Renal cortex interstitium (tissue), 11 donors: ENCODE results near the gene DGKH. TPM values are rescaled to one million over a fixed set of nuclear protein-coding genes. Genes with fewer than 3 reads are reported as not detected.

Experiments used
- DNase-seq, 11 donors: peaks; one replicate each; pipeline ENCODE4 v3.0.0-alpha.2; 2013; ENCODE audit warnings: low read depth in 9 of 11, low spot score in 4 of 11; ENCODE audit errors: extremely low read depth in 1 of 11
- polyA plus RNA-seq, 3 donors: library from polyadenylated mRNA; unstranded; fragments of 120-200 nt; gene quantifications; one replicate each; pipeline ENCODE4 v1.2.1, GENCODE V29; 2013; ENCODE audit not compliant: insufficient read length in 3 of 3

The DGKH gene
- polyA plus RNA-seq, 3 donors: 7.6 to 9.4 (median 8.5) TPM

GRCh38 chr13:42100960-42101359 lies 52.5 kb downstream of the DGKH start:
- no peak for DNase-seq

DNA sequence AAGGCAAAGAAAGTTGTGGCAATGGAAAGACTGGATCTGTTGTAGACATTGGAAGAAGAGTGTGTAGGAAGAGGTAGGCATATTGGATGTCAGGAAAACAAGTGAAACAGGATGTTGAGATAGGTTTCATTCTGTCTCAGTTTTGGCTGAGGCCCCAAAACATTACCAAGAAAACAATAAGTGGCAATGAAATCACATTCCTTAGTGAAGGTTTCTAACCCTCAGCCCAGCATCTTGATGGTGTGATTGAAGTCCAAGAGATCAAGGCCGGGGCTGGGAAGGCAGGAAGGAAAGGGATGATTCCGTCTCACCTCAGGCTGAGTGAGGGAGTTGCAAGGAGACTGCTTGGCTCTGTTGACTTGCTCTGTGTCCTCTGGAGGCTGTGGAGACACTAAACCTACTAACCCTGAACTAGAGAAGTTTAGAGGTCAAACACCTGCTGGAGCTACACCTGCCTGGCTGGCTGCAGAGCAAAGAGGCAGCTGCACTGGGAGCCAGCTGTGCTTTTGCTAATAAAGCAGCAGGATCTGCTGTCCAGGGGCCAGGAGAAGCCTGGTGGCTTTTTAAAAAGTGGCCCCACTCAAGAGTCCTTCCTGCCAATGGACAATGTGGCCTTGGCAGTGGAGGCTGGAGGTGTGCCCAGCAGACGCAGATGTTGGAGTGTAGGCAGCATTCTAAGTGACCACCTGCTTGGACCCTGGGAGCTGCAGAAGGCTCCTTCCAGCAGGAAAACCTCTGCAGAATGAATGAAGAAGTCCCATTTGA lies 53.6 kb downstream of the DGKH start:
- DNase-seq: no peak

DNA sequence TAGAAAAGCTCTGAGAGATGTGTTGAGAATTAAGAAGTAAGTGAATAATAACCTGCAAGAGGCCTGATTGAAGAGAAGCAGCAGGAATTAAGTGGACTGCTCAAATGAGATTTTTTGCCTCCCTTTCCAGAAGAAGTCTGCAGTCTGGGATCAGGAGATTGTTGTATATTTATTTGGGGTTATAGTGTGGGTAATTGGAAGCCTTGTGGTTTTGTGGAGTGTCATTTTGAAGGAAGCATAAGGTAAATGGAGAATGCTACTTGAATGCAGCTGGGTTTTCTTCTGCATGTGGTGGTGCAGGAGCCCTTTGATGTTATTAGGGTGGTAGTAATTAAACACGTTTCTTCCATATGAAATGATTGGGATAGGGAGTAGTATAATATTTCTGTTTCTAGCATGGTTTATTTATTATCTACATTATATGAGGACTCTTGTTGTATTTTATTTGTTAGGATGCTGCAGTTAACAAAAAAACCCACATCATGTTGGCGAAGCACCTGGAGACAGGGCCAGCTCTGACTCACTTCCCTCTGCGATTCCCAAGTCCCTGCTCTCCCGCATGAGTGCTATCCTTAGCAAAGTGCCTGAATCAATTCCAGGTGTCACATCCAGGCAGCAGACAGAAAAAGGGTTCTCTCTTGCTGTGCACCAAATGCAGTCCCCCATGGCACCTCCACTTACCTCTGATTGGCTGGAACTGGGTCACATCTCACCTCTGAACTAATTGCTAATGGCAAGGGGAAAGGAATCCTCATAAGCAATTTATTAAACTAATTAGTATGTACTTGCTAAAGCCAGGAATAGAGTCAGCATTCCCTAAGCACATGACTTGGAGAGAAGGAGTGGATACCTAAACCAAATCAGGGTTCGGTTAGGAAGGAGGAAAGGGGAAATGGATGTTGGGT lies 54.8 kb downstream of the DGKH start:
- no peak for DNase-seq

DNA sequence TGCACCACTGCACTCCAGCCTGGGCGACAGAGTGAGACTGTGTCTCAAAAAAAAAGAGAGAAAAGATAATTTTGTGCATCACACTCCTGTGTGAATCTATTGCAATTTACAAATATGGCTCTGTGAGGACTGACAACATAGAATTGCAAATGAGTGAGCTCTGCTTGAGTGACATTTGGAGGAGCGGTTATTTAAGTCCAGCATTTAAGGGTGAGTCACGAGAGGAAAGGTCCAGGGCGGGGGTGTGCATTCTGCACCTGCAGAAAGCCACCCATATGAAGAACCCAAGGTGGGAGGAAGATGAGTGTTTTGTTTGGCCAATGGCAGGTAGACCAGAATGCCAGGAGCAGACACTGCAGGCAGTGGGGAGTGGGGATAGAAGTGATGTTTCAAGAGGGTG lies 58.5 kb downstream of the DGKH start:
- no peak for DNase-seq

DNA sequence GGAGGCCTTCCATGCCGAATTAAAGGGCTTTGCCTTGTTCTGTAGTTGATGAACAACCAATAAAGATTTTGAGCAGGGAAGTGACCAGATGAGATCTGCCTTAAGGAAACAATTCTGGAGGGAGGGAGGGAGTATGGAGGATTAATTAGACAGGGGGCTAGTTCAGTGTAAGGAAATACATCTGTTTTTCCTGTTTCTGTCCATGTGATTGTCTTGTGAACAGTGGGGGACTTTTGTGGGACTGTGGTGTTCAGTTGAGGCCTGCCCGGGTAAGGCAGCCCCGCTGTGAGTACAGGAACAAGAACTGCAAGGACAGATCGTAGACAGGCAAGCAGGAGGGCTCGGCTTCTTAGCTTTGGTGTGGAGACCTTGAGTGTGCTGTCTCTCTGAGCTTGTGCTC lies 59.0 kb downstream of the DGKH start:
- DNase-seq: no peak

DNA sequence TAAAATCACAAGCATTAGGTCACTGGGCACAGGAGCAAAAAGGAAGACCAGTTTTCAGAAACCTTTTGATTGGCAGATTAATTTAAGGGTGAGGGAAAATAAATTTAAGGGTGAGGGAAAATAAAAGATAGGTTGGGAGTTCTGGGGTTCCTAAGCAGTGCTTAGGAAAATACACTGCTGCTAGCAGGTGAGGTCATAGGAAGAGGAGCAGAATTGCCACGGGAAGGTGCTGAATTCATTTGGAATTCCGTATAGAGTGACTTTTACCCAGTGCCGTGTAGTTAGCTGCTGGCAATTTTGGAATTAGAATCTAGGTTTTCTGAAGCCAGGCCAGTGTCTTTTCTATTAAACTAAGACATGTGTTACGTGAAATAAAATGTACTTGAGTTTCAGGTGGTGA lies 59.8 kb downstream of the DGKH start:
- no peak for DNase-seq

DNA sequence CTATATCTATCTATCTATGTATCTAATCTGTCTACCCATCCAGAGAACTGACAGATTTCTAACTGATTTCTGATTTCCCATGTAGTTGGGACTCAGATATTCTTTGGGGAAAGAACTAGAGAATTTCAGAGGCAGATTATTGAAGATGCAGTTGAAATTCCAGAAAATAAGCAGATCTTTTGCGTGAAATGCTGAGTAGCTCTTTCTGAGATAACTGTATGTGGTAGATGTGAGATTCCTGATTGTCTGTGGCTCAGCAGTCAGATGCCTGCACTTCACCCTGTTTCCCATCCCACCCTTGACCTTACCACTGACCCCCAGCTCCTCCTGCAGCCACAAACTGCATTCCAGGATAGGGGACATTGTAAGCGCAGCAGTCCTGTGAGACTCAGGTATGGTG lies 61.5 kb downstream of the DGKH start:
- DNase-seq: no peak

GRCh38 chr13:42110410-42111155 lies 62.1 kb downstream of the DGKH start:
- DNase-seq: peak; percentile 42 to 85 (median 68)

- no peak for DNase-seq
Measured at GRCh38 chr13:42112864-42113263, 64.4 kb downstream of the DGKH start.

DNA sequence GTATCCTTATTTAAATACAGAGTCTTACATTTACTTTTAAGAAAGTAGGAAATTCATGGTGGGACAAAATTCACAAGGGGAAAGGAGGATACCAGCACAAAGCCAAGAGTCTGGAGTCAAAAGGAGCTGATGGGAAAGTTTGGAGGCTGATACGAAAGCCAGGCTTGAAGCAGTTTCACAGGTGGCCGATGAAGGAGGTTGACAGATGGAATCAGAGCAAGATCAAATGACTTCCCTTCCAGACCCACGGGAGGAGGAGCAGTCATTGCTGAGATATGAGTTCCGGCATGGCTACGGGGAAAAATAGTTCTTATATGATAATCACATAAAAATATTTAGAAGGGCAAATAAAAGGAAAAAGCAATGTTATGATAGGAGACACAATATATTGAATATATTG lies 65.0 kb downstream of the DGKH start:
- DNase-seq: no peak

DNA sequence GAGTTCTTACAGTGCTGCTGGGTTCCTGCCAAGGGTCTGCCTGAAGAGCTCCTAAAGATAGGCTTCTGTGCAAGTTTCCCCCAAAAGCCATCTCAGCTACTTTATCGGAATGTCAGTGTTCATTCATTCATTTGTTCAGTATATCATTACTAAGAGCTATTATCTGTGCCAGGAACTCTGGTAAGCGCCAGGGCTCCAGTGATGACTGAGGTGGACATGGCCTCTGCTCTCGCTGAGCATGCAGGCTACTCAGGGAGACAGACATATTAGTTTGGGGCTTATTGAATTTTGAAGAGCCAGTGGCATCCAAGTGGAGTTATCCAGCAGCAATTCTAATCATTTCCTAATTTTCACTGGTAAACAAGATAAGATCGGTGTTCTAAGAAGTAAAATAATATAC lies 65.8 kb downstream of the DGKH start:
- no peak for DNase-seq

- DNase-seq: no peak
Measured at GRCh38 chr13:42114912-42115311, 66.5 kb downstream of the DGKH start.

DNA sequence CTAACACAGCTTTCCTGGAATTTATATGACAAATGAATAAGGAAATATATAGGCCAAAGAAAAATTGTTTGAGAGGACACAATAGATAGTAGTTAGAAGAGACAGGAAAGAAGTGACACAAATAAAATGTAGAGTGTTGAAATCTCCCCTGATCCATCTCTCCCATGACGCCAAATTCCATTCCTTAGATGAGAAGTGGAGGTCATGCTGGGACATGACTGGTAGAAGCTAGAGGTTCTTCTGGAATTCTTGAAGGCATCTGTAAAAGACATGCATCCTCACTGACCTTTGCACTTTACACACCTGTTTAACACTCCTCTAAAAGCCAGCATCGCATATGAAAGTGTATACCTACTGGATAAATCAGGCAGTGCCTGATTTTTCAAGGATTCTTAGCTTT lies 67.8 kb downstream of the DGKH start:
- DNase-seq: no peak

GRCh38 chr13:42119041-42119440 lies 70.6 kb downstream of the DGKH start:
- DNase-seq: no peak

- no peak for DNase-seq
Measured at GRCh38 chr13:42119875-42120274, 71.4 kb downstream of the DGKH start.

DNA sequence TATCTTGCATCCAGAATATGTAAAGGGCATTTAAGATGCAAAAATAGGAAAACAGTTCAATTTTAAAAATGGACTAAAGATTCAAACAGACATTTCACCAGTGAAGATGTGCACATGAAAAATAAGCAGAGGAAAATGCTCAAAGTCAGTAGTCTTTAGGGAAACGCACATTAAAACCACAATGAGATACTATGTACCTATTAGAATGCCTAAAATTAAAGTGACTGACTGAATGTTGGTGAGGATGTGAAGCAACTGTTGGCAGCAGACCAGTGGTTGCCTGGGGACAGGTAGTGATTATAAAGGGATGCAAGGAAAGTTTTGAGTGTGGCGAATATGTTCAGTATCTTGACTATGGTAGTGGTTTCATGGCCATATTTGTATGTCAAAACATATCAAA lies 75.2 kb downstream of the DGKH start:
- no peak for DNase-seq

DNA sequence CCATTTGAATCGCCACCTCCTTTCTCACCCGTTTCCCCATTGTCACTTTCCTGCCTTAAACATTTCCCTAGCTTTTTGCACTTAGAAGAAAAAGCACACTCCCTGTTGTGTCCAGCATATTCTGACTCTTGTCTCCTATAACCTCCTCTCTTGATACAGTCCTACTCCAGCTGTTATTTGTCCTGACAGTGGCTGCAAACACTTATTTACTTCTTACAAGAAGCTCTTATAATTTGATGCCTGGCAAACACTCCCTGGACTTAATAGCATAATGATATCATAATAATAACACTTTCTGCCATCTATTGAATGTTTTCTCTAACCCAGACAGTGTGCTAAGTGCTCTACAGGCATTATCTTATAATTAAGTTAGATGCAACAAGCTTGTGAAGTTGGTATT lies 76.6 kb downstream of the DGKH start:
- no peak for DNase-seq

- DNase-seq: no peak
Measured at GRCh38 chr13:42127047-42127446, 78.6 kb downstream of the DGKH start.

DNA sequence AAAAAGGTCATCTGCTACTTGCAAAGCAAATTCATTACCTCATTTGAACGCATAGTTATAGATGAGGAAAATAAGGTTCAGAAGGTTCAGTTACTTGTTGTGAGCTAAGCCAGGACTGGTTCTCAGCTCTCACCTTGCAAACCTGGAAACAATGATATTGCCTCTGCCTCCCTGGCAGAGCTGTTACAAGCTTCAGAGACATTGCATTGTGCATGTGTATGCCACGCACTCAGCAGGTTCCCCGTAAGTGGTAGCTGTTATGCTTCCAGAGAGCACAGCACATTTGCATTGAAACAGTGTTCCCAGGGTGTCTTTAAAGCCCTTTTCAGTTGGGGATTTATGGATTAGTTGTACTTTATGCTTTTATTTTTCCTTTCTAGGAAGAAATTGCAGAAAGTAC lies 80.6 kb downstream of the DGKH start:
- DNase-seq: no peak

DNA sequence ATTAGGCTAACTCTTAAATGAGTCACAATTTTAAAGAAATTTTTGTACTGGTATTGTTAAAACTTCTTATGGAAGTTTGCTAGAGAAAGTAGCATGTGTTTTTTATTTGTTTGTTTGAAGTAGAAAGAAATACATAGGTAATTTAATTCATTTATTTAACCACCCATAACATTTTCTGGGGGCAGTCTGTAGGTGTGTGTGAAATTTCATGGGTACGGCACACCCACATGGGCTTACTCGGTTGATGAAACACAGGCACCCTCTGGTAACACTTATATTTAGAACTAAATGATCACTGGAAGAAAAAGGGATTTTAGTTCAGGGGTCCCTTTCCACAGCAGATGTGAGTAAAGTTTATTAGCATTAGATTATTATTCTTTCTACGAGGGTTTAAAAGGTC lies 88.1 kb downstream of the DGKH start:
- no peak for DNase-seq
